GM03348 (cell line): ENCODE measurements around the gene FAM9C.

Experiments used
- DNase-seq: peaks from one replicate; pipeline ENCODE4 v3.0.0; 2012; ENCODE audit warnings: low spot score

FAM9C gene

DNA sequence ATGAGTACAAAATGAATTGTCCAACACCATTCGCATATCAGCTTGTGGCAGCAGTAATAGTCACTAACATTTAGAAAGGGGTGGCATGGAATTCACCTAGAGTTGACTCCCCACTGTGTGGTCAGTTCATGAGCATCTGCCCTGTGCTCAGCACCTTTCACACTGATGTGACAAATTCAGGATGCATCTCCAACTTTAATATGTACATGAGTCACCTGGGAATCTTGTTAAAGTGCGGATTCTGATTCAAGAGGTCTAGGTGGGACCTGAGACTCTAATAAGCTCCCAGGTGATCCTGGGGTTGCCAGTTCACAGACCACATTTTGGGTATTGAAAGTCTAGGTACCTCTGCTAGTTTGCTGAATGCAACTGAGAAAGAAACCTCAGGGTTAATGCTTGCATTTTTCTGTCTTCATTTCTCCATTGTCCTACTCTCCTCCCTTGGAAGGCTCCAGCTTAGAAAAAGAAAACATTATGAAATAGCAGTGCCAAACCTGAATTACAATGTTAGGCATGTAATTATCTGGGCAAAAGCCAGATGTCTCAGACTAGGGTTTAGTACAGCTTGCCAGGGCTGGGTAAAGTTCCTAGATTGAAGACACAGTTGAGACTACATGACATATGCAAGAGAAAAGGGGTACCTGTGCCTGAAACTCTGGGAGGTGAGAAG lies 36.8 kb downstream of the FAM9C start:
- DNase-seq, result peak; percentile 46

DNA sequence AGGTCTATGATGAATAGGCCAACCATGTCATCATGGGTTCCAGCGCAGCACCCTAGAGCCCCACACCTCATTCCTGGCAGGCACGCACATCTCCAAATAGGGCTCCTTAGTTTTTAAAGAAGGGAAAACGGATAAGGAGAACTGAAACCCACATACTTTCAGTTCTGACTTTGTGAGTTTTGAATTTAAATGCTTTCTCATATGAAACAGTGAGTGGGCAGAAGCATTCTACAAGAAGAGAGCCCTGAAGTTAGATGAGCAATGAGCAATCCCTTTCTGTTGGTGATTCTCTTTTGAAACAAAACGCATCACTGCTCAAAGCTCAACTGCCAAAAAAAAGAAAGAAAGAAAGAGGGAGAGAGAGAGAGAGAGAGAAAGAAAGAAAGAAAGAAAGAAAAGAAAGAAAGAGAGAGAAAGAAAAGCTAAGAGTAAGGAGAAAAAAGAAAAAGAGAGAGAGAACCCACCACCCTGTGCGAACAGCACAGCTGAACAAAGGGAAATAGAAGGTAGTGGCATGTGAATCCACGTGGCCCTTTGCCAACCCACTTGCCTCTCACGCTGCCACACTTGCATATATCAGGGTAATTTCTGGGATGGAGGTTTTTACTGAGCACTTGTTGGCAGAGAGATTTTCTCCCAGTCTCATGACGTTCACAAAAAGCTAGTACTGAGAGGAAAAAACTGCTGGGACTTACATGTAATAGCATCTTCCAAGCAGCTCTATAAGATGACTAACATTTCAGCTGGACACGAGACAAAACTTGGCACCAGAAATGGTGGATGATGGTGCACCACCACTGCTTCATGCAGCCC lies 38.6 kb downstream of the FAM9C start:
- DNase-seq, result no peak

- no peak for DNase-seq
Measured at GRCh38 chrX:13001961-13002671, 42.3 kb downstream of the FAM9C start.

- no peak for DNase-seq
Measured at GRCh38 chrX:13001097-13001496, 43.3 kb downstream of the FAM9C start.

- no peak for DNase-seq
Measured at GRCh38 chrX:13000301-13000811, 44.1 kb downstream of the FAM9C start.

DNA sequence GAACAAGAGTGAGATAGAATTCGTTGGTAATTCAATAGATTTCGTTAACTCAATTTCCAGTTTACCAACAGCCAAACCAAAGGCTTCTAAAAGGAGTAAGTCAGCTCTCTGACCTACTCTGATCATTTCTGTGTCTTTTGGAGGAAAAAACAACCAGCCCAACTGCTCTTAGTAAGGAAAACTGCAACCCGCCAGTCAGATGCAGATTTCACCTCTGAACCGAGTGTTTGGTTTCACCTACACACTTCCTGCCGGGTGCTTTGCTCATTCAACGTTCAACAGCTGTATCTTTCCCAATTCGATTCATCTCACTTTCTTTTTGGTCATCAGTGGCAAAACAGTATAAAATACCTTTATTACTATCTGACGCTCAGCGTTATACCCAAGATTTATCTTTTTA lies 45.0 kb downstream of the FAM9C start:
- no peak for DNase-seq

GRCh38 chrX:12997906-12998687 lies 46.3 kb downstream of the FAM9C start:
- DNase-seq, result no peak

DNA sequence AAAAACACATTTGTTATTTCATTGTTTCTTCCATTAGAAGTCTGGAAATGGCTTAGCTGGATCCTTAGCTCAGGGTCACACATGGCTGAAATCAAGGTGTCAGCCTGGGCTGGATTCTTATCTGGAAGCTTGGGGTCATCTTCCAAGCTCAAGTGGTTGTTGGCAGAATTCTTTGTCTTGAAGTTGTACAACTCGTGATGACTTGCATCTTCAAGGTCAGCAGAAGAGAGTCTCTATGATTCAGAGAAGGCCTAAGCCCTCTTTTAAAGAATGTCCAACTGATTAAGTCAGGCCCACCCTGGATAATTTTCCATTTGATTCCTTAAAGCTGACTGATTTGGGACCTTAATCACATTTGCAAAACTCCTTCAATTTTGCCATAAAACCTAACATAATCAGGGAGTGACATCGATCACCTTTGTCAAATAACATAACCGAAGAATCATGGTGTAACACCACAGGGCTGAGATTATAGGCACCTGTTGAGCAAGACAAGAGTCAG lies 47.4 kb downstream of the FAM9C start:
- no peak for DNase-seq

- no peak for DNase-seq
Measured at GRCh38 chrX:12994321-12994720, 50.1 kb downstream of the FAM9C start.

GRCh38 chrX:12993826-12994225 lies 50.6 kb downstream of the FAM9C start:
- no peak for DNase-seq

GRCh38 chrX:12992544-12993118 lies 51.8 kb downstream of the FAM9C start:
- DNase-seq, result no peak

DNA sequence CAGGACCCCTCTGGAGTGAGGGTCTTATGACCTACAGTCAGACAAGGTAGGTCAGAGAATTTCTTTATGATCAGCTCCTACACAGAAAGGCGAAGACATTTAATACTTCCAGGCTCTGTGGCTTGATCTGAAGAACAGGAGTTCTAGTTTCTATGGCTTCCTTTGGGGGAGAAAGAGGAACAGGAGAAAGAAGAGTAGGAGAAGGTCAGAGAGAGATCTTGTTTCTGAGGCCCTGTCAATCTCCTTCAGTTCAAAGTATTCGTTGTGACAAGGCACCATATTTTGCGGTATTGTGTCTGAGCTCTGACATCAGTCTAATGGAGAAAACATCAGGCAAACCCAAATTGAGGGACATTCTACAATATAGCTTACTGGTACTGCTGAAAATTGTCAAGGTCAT lies 52.8 kb downstream of the FAM9C start:
- no peak for DNase-seq

DNA sequence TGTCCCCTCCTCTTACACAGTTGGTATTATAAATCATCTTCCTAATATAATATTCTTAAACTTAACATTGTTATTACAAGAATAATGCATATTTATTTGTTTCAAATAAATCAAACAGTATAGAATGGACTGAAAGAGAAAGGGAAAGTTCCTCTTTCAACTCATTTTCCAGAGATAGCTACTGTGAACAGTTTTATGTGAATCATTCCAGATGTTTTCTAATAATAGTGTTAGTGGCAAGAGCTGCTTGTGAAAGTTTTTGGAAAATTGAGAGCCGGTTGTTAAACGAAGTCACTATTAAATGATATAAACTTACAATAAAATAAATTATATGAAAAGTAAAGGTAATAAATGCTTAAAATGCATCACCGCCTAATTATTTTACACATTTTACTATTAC lies 55.0 kb downstream of the FAM9C start:
- no peak for DNase-seq

DNA sequence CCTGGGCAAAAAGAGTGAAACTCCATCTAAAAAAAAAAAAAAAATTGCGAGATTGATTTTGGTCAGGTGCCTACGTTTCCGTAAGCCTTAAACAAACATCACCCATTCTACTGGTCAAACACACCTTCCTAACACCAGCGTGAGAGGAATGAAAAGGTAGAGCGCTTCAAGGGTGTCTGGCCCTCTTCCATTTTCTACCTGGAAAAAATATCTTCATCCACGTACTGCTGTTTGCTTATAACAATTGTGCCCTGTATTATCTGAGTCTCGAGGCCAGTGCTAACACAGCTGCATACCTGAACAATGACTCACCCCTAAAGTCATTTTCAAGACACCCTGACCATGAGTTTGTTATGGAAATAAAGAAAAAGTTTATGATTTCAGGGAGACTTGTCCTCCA lies 55.6 kb downstream of the FAM9C start:
- peak; percentile 41 for DNase-seq

- DNase-seq, result no peak
Measured at GRCh38 chrX:12987900-12988594, 56.4 kb downstream of the FAM9C start.

- no peak for DNase-seq
Measured at GRCh38 chrX:12987340-12987739, 57.1 kb downstream of the FAM9C start.

- no peak for DNase-seq
Measured at GRCh38 chrX:12986886-12987285, 57.5 kb downstream of the FAM9C start.

DNA sequence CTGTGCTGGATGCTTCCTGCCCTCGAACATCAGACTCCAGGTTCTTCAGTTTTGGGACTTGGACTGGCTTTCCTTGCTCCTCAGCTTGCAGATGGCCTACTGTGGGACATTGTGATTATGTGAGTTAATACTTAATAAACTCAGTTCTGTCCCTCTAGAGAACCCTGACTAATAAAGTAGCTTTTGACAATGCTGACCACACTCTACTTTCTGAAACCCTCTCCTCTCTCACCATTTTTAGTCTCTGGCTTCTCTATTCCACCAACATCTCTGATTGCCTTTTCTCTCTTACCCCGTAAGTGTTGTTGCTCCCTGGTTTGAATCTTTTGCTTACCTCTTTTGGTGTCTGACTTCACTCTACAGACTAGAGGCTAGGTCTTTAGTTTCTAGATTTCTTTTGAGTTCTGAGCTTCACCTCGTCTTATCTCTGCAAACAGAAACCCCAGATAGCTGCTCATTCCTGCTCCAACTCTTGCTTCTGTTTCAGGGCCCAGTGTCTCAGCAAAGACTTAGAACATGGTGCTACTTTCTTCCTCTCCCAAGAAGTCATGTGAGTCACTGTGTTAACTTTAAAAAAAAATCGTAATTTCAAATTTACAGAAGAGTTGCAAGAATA lies 58.1 kb downstream of the FAM9C start:
- DNase-seq, result no peak
